Measurements from ENCODE around the gene ADAMTS9.

Gene ADAMTS9, protein sequence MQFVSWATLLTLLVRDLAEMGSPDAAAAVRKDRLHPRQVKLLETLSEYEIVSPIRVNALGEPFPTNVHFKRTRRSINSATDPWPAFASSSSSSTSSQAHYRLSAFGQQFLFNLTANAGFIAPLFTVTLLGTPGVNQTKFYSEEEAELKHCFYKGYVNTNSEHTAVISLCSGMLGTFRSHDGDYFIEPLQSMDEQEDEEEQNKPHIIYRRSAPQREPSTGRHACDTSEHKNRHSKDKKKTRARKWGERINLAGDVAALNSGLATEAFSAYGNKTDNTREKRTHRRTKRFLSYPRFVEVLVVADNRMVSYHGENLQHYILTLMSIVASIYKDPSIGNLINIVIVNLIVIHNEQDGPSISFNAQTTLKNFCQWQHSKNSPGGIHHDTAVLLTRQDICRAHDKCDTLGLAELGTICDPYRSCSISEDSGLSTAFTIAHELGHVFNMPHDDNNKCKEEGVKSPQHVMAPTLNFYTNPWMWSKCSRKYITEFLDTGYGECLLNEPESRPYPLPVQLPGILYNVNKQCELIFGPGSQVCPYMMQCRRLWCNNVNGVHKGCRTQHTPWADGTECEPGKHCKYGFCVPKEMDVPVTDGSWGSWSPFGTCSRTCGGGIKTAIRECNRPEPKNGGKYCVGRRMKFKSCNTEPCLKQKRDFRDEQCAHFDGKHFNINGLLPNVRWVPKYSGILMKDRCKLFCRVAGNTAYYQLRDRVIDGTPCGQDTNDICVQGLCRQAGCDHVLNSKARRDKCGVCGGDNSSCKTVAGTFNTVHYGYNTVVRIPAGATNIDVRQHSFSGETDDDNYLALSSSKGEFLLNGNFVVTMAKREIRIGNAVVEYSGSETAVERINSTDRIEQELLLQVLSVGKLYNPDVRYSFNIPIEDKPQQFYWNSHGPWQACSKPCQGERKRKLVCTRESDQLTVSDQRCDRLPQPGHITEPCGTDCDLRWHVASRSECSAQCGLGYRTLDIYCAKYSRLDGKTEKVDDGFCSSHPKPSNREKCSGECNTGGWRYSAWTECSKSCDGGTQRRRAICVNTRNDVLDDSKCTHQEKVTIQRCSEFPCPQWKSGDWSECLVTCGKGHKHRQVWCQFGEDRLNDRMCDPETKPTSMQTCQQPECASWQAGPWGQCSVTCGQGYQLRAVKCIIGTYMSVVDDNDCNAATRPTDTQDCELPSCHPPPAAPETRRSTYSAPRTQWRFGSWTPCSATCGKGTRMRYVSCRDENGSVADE (N-terminal part only)

GRCh38 chr3:64687781-64688604 is at the start of gene ADAMTS9:
ADAMTS9 (minus strand) TSS chr3:64688000; CDS start chr3:64687657, 343 bp downstream.
- peak; percentile 78 for DNase-seq

DNA sequence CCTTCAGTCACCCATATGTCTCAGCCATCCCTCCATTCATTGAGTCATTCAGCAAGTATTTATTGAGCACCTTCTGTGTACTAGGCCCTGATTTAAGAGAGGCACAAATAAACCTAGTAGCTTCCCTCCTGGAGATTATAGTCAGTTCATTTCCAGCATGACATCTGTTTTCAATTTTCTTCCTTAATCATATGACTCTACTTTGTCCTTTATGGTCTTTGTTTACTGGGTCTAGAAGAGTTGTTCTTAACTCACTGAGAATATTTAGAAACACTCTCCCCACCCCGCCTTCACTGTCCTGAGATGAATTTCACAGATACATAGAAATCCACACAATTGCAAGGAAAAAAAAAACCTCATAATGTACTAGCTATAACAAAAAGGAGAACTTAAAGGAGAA is 44.8 kb upstream of the ADAMTS9 start:
- DNase-seq: peak; percentile 30

GRCh38 chr3:64730681-64731080 is 42.9 kb upstream of the ADAMTS9 start:
- peak; percentile 5 for DNase-seq

- no peak for DNase-seq
Measured at GRCh38 chr3:64728994-64729393, 41.2 kb upstream of the ADAMTS9 start.

DNA sequence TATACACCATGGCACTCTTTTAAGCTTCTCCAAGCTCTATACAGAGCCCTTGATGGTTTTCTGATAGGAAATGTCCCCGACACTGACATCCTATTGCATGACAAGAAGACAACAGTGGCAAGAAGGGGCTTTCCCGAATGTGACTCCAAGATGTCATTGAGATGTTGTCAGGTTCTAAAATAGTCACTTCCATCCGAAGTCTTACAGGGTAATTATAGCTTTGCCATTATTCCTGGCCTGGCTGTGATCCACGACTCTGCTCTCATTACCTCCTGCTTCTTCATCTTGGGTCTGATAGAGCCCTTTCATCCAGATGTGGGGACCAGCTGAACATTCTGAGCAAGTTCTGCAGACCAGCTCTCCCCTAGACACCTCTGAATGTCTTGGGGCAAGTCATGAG is 40.6 kb upstream of the ADAMTS9 start:
- no peak for DNase-seq

DNA sequence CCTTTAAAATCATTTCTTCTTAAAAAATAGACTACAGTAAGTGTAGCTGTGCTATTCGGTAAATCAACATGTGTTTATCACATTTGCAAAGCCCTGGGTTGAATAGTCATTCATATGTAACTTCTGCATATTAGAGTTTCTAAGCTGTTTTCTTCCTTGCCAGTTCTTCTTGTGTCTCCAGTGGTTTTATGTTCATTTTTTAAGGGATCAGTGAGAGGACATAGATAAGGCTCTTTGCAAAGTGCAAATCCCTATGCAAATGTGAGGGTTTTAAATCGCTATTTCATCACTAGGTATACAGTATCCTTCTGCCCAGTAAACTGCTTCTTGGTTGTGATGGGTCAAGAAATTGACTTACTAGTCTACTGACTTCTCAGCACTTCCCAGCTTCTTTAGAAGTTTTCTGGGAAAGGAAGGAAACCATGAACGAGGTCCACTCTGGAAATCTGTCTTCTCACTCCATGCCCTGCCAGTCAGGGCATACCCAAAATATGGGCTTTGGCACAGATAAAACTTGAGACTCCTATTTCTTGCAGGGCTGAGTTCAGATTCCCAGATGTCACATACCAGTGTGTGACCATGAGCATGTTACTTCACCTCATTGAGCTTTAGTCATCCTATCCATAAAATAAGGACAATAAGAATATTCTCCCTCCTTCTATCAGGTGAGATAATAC is 38.8 kb upstream of the ADAMTS9 start:
- no peak for DNase-seq

DNA sequence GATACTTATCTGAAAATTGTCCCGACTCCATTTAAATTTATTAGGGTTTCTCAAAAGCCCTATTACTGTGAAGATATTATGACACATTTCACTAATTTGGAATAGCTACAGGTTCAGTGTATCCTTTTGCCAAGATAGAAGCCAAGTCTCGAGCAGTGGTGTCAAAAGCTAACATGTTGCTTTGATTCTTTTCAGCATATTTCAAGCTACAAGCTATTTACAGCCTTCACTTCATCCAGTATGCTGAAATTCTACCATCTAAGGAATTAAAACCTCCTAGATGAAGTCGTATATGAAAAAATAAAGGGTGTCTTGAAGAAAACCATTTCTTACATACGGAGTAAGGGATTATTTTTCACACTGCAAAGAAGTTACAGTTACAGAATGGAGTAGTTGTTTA is 31.2 kb upstream of the ADAMTS9 start:
- no peak for DNase-seq

- DNase-seq: peak; percentile 3
Measured at GRCh38 chr3:64717872-64718613, 30.2 kb upstream of the ADAMTS9 start.

- DNase-seq: no peak
Measured at GRCh38 chr3:64717411-64717810, 29.6 kb upstream of the ADAMTS9 start.

- no peak for DNase-seq
Measured at GRCh38 chr3:64716110-64716710, 28.4 kb upstream of the ADAMTS9 start.

GRCh38 chr3:64715211-64715982 is 27.6 kb upstream of the ADAMTS9 start:
- DNase-seq: no peak

- no peak for DNase-seq
Measured at GRCh38 chr3:64708456-64708855, 20.7 kb upstream of the ADAMTS9 start.

GRCh38 chr3:64705946-64706345 is 18.1 kb upstream of the ADAMTS9 start:
- no peak for DNase-seq

DNA sequence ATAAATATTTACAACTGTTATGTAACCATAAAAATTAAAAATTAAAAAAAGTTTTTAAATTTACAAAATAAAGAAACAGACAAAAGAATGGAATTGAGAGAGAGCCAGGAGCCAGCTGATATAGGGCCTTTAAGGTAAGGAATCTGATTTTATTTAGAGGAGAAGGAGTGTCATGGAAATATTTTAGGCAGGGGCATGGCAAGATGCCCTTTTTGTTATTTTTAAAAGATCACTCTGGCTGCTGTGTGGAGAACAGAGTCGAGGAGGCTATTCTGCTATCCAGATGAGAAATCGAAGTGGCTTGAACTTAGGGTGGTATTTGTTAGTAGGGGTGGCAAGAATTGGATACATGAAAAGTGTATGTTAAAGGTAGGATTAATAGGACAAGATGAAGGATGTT is 9.1 kb upstream of the ADAMTS9 start:
- DNase-seq: no peak

GRCh38 chr3:64694114-64694513 is 6.3 kb upstream of the ADAMTS9 start:
- no peak for DNase-seq

- no peak for DNase-seq
Measured at GRCh38 chr3:64693031-64693430, 5.2 kb upstream of the ADAMTS9 start.

GRCh38 chr3:64691051-64691450 is 3.3 kb upstream of the ADAMTS9 start:
- DNase-seq: peak; percentile 55

DNA sequence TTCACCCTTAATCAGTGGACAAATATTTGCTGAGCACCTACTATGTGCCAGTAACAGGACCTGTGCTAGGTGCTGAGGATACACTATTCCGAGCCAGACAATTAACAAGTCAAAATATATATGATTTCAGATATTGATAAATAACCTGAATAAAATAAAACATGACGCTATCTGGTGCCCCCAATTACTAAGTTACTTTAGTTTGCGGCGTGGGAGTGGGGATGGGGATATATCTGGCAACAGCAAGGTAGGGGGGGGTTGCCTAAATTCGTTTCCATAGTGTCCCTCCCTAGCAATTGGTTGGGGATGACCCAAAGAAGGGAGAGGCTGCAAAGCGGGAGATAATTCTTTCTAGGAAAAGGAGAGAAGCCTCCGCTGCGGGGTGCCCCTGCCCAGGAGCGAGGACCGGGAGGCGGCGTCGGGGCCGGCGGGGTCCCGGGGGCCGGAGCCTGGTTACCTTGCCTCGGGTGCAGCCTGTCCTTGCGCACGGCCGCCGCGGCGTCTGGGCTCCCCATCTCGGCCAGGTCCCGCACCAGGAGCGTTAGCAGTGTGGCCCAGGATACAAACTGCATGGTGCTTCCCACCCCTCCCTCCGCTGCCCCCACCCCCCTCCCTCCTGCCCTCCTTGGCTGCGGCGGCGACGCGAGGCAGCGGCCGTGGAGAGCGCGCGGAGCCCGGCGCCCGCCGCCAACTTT is 567 bp downstream of the ADAMTS9 start:
- no peak for DNase-seq

- DNase-seq: peak; percentile 70
Measured at GRCh38 chr3:64686446-64686908, 1.3 kb downstream of the ADAMTS9 start.
